WI38 (cell line): ENCODE data around the gene ZDHHC8.

Experiments
- H3K4me3 ChIP-seq: 2 replicates; pipeline ENCODE4 v1.5.1; 2011; ENCODE audit warnings: low read depth, mild to moderate bottlenecking, control low read depth, low read length
- CTCF ChIP-seq: IDR thresholded peaks from 2 replicates; pipeline ENCODE4 v1.5.1; 2012; ENCODE audit warnings: low read depth, mild to moderate bottlenecking, control low read depth, low read length

ZDHHC8 gene

GRCh38 chr22:20180640-20181039 is 49.0 kb downstream of the ZDHHC8 start:
- H3K4me3 ChIP-seq, result no peak overlapping the region
- TF ChIP-seq CTCF, result no peak

- TF ChIP-seq CTCF, result no peak
- H3K4me3 ChIP-seq, result no peak overlapping the region
Observed at GRCh38 chr22:20181194-20181883, 49.7 kb downstream of the ZDHHC8 start.

GRCh38 chr22:20181884-20182236 is 50.3 kb downstream of the ZDHHC8 start:
- H3K4me3 ChIP-seq, result no peak overlapping the region
- TF ChIP-seq CTCF, result no peak

- H3K4me3 ChIP-seq, result no peak overlapping the region
- no peak for TF ChIP-seq CTCF
Observed at GRCh38 chr22:20182365-20182764, 50.8 kb downstream of the ZDHHC8 start.

- no peak overlapping the region for H3K4me3 ChIP-seq
- TF ChIP-seq CTCF, result no peak
Observed at GRCh38 chr22:20183101-20183500, 51.5 kb downstream of the ZDHHC8 start.

GRCh38 chr22:20183823-20184222 is 52.2 kb downstream of the ZDHHC8 start:
- no peak for TF ChIP-seq CTCF
- no peak overlapping the region for H3K4me3 ChIP-seq

- no peak overlapping the region for H3K4me3 ChIP-seq
- TF ChIP-seq CTCF, result no peak
Observed at GRCh38 chr22:20184501-20185165, 53.0 kb downstream of the ZDHHC8 start.
